ENCODE measurements around the gene FUT1.
A peak's percentile ranks its signal among the peaks of the same experiment; 100 is the strongest.
"Not testable (repeated sequence)": the region's sequence is repeated elsewhere in the genome, so short reads cannot be mapped to it uniquely, and the experiment has no call there.

The FUT1 gene

GRCh38 chr19:48718106-48718505 lies 34.3 kb downstream of the FUT1 start:
- not testable (repeated sequence) for DNase-seq (ENCODE audit: low spot score)

- peak; percentile 44 for DNase-seq (ENCODE audit: low spot score)
These were observed 35.7 kb downstream of the FUT1 start for GRCh38 chr19:48716562-48717291.

- DNase-seq (ENCODE audit: low spot score), result no peak
These were observed 36.7 kb downstream of the FUT1 start for GRCh38 chr19:48715681-48716171.

DNA sequence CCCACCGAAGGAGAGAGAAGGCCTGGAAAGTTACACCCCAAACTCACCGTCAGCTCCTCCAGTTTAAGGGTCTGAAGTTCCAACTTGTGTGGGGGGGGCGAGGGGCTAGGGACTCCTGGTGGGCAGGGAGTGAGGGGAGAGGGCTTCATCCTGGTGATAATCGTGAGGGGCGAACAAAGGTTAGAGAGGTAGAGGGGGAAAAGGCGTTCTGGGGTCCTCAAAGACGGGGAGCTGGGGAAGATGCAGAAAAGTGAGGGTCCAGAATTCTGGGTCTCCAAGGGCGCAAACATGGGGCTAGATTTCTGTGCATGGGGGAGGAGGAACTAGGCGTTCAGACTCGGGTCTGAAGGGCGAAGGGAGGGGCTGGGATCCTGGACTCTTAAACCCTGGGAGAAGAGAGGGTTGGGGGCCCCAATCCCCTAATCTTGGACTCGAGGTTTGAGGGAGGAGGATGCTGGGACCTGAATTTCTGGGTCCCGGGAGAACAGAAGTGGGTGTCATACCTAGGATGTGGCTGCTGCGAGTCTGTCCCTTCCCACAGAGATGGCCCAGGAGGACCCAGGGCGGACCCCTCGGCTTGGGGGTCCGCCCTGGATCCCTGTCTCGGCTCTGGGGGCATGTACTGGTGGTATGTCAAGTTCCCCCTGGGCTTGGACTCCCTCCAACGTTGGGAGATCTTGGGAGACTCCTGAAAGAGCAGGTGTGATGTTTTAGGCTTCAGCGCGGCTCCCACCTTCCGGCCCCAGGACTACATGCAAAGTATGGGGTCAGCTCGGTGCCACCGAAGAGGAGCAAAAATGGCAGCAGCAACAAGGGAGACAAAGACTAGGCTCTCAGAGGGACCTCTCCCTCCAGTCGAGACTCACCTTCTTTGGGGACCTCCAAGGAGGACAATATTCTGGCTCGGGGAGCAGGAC lies 37.4 kb downstream of the FUT1 start:
- no peak for DNase-seq (ENCODE audit: low spot score)

DNA sequence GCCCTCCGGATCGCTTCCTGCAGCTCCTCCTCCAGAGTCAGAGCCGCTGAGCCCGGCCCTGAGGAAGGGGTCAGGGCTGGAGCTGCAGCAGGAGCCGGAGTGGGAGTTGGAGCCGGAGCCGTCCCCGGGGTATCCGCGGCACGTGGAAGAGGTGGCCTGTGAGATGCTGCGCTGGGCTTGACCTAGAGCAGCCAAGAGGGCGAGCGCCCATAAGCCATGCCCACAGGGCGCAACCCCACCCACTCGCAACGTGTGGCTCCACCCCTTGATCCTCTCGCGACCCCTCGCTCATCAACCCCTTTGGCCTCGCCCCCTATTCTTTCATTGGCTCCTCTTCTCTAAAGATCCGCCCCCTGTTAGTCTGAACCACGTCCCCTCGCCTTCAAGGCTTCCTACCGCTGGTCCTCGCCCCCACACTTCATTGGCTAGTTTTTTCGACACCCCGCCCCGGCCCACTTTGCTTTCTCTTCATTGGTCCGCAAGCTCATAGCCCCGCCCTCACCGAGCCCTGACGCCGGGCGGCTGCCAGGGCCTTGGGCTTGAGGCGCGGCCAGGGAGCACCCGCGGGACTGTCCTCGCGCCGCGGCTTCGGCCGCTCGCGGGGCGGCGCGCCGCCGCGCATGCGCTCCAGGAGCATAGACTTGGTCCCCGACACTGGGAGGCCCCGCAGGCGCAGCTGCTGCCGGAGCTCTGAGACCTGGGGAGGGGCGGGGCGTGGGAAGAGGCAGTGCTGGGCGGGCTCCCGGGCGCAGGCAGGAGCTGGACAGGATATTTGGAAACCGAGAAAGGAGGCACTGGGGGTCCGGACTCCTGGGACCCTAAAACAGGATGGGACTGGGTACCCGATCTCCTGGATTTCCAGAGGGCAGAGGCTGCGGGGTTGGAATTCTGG lies 38.3 kb downstream of the FUT1 start:
- DNase-seq (ENCODE audit: low spot score), result peak; percentile 97

DNA sequence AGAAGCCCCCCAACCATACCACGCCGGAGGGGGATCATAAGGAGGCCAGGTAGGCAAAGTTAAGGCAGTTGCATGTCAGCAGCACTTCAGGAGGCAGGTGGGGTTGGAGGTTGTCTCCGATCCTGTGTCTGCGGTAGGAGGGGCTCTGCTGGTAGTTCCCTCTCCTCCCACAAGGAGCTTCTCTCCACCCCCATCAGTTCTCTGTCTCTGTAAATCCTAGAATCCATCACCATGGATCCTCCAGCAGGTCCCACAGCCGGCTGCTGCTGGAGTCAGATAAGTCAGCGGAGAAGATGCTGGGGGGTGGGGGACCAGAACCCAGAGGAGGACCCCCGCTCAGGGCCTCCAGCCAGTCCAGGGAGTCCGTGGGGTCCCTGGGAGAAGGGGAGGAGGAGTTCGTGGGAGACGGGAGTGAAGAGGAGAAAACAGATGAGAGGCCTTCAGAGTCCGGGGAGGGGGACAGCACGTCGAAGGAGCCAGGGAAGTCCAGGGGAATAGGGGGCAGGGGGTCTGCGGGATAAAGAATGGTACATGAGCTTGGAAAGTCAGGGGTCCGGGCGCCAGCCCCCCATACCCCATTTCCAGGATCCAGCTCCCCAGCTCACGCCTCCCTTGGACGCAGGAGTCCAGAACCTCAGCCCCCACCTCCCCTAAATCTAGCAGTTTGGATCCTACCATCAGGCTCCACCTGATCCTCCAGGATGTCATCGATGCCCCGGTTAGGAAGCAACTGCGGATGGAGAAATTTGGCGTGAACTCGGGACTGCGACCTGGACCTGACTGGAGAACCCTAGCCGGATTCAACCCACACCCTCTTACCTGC lies 39.2 kb downstream of the FUT1 start:
- no peak for DNase-seq (ENCODE audit: low spot score)

DNA sequence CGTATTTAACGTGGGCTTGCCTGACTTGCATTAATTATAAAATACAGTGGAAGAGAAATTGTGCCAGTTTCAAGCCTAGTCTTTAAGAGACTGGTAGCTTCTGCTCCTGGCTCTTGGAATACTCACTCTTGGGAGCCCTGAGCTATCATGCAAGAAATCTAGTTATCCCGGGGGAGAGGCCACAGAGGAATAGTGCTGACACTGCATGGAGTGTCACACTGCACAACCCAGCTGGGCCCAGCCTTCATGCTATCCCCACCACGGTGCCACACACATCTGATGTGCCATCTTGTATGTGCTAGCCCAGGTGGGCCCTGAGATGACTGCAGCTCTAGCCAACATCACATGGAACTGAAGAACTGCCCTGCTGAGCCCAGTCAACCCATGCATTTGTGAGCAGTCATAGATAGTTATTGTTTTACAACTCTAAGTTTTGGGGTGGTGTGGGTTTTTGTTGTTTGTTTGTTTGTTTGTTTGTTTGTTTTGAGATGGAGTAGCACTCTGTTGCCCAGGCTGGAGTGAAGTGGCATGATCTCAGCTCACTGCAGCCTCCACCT lies 41.3 kb downstream of the FUT1 start:
- DNase-seq (ENCODE audit: low spot score), result no peak

DNA sequence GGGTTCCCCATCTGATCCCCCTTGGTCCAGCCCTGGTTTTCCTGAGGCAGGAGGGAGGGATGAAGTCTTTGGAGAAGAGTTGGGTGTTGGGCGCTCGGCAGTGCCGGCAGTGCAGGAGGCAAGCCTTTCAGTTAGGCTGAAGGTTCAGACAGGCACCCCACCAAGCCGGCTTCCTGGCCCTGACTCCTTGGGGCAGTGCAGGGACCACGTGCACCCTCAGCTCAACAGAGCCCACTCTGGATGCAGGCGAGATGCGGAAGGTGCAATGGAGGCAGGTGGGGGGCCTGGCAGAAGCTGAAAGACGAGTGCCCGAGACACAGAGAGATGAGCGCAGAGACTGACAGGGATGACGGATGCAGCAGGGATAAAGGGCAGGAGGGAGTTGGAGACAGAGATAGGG lies 44.0 kb downstream of the FUT1 start:
- no peak for DNase-seq (ENCODE audit: low spot score)

DNA sequence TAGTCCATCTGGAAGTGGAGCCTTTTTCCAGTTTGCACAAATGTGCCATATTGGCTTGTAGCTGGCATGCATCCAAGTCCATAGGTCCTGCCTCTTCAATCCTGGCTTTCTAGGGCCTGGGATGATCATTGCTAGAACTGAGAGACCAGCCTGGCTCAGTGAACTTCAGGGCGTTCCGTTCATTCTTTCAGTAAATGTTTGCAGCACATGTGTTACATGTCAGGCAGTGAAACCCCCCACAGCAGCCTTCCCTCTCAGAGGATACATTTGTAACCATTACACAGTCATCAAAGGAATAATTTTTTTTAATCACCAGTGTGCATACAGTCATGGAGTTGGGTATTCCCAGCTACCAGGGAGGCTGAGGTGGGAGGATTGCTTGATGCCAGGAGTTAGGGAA lies 47.0 kb downstream of the FUT1 start:
- no peak for DNase-seq (ENCODE audit: low spot score)

- DNase-seq (ENCODE audit: low spot score), result no peak
These were observed 49.1 kb downstream of the FUT1 start for GRCh38 chr19:48703316-48703715.

GRCh38 chr19:48702701-48703100 lies 49.7 kb downstream of the FUT1 start:
- DNase-seq (ENCODE audit: low spot score), result no peak

GRCh38 chr19:48698046-48698445 lies 54.4 kb downstream of the FUT1 start:
- DNase-seq (ENCODE audit: low spot score), result peak; percentile 12

Measured in hematopoietic multipotent progenitor cell treated with erythropoietin and hydrocortisone succinate and interleukin-3 and kit ligand, for 15 days (in vitro differentiated cells).